Measurements from ENCODE around the gene FMO3. TPM values are rescaled to one million over a fixed set of nuclear protein-coding genes. Genes with fewer than 3 reads are reported as not detected.

Gene FMO3
- total RNA-seq, 1 donor from 2014 or later, result not detected

DNA sequence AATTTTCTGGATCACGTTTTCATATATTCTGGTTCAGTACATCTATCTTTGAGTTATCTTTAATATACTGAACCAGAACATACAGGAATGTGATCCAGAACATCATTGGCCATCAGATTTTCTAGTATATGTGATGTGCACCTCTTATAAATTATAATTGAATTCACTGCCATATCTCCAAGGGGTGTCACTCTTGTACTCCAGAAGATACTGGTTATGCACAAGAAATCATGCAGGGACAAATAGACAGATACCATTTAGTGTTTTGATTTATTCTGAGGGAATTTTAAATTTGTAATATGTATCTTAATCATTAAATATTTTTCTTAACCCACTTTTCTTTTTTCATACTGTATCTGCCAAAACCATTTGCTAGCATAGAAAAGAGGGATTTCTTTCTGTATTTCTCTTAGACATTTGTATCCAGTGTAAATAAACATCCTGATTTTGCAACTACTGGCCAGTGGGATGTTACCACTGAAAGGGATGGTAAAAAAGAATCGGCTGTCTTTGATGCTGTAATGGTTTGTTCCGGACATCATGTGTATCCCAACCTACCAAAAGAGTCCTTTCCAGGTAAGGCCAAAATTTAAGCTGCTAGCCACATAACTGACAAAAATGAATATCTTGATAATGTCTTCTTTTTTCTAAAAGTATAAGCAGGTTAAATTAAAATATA is 16.7 kb downstream of the FMO3 start:
- Mint-ChIP-seq H3K4me1 (ENCODE audit: low read depth) (no peaks in the 10 kb centered on the region), H3K27ac (no peak overlapping the region), H3K36me3 (ENCODE audit: insufficient read depth) (no peaks in the 10 kb centered on the region), H3K27me3 (no peaks in the 10 kb centered on the region), H3K4me3 (ENCODE audit: low read depth) (no peak overlapping the region), H3K9me3 (ENCODE audit: low read depth) (peaks cover 6% of the 10 kb centered on the region)
- no peak for DNase-seq (ENCODE audit: low spot score, unreplicated experiment)
- TF ChIP-seq, protein P1, sequence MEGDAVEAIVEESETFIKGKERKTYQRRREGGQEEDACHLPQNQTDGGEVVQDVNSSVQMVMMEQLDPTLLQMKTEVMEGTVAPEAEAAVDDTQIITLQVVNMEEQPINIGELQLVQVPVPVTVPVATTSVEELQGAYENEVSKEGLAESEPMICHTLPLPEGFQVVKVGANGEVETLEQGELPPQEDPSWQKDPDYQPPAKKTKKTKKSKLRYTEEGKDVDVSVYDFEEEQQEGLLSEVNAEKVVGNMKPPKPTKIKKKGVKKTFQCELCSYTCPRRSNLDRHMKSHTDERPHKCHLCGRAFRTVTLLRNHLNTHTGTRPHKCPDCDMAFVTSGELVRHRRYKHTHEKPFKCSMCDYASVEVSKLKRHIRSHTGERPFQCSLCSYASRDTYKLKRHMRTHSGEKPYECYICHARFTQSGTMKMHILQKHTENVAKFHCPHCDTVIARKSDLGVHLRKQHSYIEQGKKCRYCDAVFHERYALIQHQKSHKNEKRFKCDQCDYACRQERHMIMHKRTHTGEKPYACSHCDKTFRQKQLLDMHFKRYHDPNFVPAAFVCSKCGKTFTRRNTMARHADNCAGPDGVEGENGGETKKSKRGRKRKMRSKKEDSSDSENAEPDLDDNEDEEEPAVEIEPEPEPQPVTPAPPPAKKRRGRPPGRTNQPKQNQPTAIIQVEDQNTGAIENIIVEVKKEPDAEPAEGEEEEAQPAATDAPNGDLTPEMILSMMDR (IDR thresholded peaks at IDR 0.05; ENCODE audit: unreplicated experiment), result no peak

- Mint-ChIP-seq H3K27ac (no peak overlapping the region), H3K4me3 (ENCODE audit: low read depth) (no peak overlapping the region), H3K4me1 (ENCODE audit: low read depth) (no peaks in the 10 kb centered on the region), H3K9me3 (ENCODE audit: low read depth) (peaks cover 6% of the 10 kb centered on the region), H3K36me3 (ENCODE audit: insufficient read depth) (no peaks in the 10 kb centered on the region), H3K27me3 (no peaks in the 10 kb centered on the region)
- TF ChIP-seq, protein P1 (IDR thresholded peaks at IDR 0.05; ENCODE audit: unreplicated experiment), result no peak
- DNase-seq (ENCODE audit: low spot score, unreplicated experiment), result no peak
Observed at GRCh38 chr1:171107969-171108368, 17.3 kb downstream of the FMO3 start.

GRCh38 chr1:171109966-171110365 is 19.3 kb downstream of the FMO3 start:
- Mint-ChIP-seq H3K36me3 (ENCODE audit: insufficient read depth) (no peaks in the 10 kb centered on the region), H3K4me3 (ENCODE audit: low read depth) (no peak overlapping the region), H3K27ac (no peak overlapping the region), H3K4me1 (ENCODE audit: low read depth) (peaks cover 2% of the 10 kb centered on the region), H3K27me3 (no peaks in the 10 kb centered on the region), H3K9me3 (ENCODE audit: low read depth) (peaks cover 6% of the 10 kb centered on the region)
- TF ChIP-seq, protein P1 (IDR thresholded peaks at IDR 0.05; ENCODE audit: unreplicated experiment), result no peak
- DNase-seq (ENCODE audit: low spot score, unreplicated experiment), result no peak

DNA sequence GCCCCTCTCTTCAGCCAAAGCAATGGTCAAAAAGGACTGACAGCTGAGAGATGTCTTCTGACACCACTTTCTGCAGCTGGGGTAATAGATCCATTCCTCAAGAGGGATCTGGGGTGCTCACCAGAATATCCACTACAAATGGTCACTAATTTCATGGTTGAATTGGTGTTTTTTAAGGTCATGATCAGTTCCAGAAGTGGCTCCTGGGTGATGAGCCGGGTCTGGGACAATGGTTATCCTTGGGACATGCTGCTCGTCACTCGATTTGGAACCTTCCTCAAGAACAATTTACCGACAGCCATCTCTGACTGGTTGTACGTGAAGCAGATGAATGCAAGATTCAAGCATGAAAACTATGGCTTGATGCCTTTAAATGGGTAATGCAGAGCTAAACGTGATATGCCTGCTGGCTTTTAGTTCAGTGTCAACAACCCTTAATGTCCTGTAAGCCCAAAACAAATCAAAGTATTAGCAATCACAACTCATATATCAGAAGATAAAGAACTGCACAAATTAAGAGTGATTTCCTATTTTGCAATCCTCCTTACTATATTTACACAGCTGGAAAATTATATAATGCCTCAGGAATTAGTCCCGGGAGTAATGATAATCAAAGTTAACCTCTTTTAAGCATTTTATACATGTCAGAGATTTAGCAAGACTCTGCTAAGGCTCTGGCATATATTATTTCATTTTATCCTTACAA is 20.1 kb downstream of the FMO3 start:
- Mint-ChIP-seq H3K9me3 (ENCODE audit: low read depth) (peaks cover 3% of the 10 kb centered on the region), H3K27me3 (no peaks in the 10 kb centered on the region), H3K4me1 (ENCODE audit: low read depth) (peaks cover 2% of the 10 kb centered on the region), H3K4me3 (ENCODE audit: low read depth) (no peak overlapping the region), H3K27ac (no peak overlapping the region), H3K36me3 (ENCODE audit: insufficient read depth) (no peaks in the 10 kb centered on the region)
- DNase-seq (ENCODE audit: low spot score, unreplicated experiment), result no peak
- TF ChIP-seq, protein P1 (IDR thresholded peaks at IDR 0.05; ENCODE audit: unreplicated experiment), result no peak

DNA sequence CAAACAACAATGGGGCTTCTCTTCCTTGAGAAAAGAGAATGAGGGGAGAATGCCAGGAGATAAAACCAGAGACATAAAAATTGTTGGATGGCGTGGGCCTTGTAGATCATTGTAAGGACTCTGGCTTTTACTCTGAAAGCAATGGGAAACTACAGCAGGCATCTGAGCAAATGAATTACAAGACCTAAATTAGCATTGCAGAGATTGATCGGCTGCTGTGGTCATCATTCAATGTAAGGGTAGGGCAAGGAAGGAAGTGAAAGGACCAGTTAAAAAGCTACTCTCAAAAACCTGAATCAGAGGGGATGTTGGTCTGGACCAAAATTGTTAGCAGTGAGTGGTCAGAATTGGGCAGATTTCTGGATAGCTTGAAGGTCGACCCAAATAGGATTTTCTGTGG is 21.4 kb downstream of the FMO3 start:
- no peak for DNase-seq (ENCODE audit: low spot score, unreplicated experiment)
- Mint-ChIP-seq H3K4me1 (ENCODE audit: low read depth) (peaks cover 2% of the 10 kb centered on the region), H3K27me3 (no peaks in the 10 kb centered on the region), H3K9me3 (ENCODE audit: low read depth) (peaks cover 3% of the 10 kb centered on the region), H3K27ac (no peak overlapping the region), H3K36me3 (ENCODE audit: insufficient read depth) (no peaks in the 10 kb centered on the region), H3K4me3 (ENCODE audit: low read depth) (no peak overlapping the region)
- TF ChIP-seq, protein P1 (IDR thresholded peaks at IDR 0.05; ENCODE audit: unreplicated experiment), result no peak
